DMS53 treated with DMSO at 0.1 percent for 48 hours (cell line): ENCODE measurements around the gene ZNF594.
"Not testable (repeated sequence)": the region's sequence is repeated elsewhere in the genome, so short reads cannot be mapped to it uniquely, and the experiment has no call there.

Experiments used
- DNase-seq: peaks from one replicate; lab custom pipeline; 2025; ENCODE audit not compliant: unreplicated experiment; lab: John Stamatoyannopoulos, UW

The ZNF594 gene

DNA sequence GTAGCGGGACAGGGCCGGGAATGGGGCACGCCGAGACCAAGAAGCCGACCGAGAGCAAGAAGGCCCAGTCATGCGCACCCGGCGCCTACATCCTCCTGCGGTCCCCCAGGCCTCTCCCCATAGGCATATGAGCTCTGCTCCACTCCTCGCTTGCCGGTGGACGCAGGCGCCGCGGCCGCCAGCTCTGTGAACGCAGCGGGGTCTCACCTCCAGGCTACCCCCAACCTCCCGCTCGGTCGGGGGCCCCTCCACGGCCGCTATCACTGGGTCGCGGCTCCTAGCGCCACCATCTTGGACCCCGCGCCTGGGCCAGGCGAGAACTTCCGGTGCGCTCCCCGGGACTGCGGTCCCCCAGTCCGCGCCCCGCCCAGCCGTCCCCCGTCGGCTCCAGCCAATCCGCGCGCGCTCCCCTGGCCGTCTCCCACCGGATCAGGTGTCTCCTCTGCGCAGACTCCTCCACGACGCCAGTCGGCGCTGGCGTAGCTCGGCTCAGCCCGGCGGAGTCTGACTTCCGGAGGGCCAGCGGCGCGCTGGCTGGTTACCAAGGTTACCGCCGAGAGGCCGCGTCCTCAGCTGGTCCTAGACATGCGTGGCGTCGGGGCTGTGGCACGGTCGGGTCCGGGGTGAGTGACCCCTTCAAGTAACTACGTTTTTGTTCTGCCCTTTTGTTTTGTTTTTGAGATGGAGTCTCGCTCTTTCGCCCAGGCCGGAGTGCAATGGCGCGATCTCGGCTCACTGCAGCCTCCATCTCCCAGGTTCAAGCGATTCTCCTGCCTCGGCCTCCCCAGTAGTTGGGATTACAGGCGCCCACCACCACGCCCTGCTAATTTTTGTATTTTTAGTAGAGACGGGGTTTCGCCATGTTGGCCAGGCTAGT is at the start of gene ZNF594:
TSS of gene ZNF594 (minus strand) at position 328 of the 877 bp plus-strand sequence. CDS start 7,612 bp downstream, outside the sequence.
- DNase-seq, result peak; percentile 72

DNA sequence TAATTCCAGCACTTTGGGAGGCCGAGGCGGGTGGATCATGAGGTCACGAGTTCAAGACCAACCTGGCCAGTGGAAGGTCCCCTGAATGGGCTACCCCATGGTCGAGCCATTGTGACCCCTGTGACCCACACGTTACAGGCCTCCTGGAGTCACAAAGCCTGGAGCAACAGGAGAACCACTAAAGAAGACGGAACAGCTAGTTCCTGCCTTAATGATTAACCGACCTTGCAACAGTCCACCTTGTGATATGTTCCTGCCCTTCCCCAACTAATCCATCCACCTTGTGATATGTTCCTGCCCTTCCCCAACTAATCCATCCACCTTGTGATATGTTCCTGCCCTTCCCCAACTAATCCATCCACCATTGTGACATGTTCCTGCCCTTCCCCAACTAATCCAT is 48.1 kb upstream of the ZNF594 start:
- DNase-seq, result not testable (repeated sequence)

DNA sequence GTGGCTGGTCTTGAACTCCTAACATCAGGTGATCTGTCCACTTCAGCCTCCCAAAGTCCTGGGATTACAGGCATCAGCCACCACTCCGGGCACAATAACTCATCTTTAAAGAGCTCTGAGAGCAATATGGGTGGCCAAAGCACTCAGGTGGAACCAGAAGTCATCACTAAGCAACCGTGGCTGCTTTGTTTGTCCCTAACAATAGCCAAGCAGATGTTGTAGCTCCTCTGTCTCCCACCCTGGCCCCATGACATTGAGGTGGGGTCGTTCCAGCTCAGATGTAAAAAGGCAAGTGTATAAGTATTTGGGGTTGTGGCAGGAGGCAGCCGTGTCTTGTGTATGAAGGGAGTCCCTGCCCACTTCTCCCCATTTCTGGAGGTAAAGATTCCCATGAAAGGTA is 46.7 kb upstream of the ZNF594 start:
- no peak for DNase-seq

DNA sequence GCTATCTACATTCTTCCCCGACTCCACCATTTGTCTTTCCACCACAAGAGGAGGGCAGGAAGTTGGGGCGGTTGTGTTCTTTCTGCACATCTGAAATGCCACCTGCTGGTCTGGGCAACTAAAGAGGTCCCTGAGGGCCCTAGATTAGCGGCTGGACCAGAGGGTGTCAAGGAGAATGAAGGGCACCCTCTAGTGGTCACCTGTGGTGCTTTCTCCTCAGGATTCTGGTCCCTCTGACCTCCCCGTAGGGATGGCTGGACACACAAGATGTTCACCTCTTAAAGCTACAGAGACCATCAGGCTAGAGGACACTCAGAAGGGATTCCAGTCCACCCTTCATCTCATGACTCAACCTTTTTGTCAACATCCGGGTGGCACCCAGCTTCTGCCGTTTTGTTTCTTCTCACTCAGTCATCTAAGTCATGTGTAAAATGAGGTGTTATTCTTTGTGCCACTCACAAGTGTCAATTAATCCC is 45.9 kb upstream of the ZNF594 start:
- peak; percentile 88 for DNase-seq

DNA sequence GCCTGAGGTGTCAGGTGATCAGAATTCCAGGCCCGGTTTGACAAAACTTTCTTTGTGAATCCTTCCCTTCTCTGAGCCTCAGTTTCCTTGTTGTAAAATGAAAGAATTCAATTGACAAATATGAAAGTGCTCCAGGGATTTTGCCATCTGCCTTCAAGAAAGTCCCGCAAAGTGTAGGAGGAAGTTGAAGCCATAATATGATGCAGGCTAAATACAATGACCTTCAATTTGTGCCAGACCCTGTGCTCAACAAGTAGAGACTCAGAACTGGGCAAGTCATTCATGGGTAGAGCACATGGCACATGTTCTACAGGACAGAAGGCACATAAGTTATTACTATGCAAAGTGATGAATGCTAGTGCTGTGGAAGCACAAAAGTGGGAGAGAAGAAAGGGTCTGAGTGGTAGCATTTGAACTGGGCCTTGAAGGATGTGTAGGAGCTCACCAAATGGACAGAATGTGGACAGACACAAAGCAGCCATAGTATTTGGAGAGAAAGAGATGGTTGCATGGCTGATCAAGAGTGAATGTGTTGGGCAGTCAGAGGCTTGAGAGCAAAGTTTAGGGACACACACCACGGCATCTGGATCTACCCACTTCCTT is 45.4 kb upstream of the ZNF594 start:
- DNase-seq, result no peak

DNA sequence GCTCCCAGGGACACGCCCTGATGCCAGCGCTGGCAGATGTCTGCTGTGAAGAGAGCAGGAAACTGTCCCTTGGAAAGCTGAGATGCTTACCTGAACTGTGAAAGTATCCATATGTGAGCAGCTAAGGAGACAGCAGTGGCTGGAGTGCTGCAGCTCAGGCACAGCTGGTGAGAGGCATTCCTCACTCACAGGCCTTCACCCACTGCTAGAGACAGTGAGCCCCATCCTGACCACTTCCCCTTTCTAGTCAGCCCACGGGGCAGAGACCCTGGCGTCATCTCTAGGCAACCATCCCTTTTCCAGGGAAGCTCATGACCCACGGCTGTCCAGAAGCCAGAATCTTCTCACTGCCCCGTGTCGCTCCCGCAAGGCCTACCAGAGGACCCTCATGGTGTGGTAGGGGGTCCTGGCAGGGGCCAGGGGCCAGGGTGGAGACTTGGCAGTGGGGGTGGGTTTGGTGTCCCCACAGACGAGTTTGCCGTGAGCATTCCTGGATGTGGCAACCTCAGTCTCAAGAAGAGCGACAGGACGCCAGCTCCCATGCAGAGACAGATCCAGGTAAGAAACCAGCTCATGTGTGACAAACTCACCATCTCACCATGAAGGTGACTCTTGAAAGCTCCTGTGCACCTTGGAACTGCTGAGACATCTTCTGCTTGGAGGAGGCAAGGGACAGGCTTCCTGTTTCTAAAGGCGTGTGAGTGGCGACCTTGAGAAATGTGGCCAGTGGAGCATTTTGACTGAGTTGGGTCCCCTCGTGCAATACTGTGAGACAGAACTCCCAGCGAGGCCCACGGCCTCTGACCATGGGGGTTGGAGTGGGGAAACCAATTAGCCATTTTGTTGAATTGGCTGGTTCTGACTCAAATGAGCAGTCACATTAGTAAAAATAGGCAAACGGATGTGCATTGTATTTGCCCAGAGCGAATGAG is 43.2 kb upstream of the ZNF594 start, which contains the start of gene SCIMP:
TSS of gene SCIMP (minus strand) at position 216 of the 932 bp plus-strand sequence. CDS start at position 111, 105 bp downstream.
- DNase-seq, result no peak

DNA sequence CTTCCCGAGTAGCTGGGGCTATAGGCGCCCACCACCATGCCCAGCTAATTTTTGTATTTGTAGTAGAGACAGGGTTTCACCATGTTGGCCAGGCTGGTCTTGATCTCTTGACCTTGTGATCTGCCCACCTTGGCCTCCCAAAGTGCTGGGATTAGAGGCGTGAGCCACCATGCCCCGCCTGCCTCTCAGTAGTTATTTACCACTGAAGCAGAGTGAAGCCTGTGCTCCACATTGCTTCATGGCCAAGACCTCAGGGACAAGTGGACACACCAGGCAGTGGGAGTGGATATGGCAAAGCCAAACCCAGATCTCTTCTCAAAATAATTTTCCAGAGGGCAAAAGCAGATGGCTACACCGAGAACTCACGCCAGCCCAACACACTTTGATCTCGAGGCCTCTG is 41.8 kb upstream of the ZNF594 start:
- DNase-seq, result not testable (repeated sequence)

DNA sequence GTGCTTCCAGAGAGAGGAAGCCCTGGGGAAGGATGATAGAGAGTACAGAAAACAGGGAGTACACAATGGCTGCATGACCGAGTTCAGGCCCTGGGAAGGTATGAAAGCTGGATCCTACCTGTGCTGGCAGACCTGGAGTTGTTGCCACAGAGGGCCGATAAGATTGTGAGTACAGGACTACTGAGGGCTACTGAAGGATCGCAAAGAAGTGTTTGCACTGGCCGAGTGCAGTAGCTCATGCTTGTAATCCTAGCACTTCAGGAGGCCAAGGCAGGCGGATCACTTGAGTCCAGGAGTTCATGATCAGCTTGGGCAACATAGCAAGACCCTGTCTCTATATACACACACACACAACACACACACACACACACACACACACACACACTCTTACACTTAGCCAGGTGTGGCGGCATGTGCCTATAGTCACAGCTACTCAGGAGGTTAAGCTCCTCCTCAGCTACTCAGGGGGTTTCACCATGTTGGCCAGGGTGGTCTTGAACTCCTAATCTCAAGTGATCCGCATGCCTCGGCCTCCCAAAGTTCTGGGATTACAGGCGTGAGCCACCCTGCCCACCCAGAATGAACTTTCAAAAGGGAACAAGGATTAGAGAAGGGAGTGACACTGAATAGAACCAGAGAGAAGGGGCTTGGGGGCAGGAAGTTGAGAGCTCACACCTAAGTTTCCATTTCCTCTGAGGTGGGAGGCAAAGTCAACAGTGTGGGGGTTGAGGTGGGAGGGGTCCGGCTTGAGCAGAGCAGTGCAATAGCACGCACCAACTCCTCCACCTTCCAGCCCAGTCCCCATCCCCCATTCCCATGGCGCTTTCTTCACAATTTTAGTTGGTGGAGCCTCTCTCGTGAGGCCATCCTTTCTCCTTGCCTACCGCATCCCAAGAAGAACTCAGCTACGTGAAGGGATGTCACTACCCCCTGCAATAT is 35.5 kb upstream of the ZNF594 start:
- DNase-seq, result no peak

DNA sequence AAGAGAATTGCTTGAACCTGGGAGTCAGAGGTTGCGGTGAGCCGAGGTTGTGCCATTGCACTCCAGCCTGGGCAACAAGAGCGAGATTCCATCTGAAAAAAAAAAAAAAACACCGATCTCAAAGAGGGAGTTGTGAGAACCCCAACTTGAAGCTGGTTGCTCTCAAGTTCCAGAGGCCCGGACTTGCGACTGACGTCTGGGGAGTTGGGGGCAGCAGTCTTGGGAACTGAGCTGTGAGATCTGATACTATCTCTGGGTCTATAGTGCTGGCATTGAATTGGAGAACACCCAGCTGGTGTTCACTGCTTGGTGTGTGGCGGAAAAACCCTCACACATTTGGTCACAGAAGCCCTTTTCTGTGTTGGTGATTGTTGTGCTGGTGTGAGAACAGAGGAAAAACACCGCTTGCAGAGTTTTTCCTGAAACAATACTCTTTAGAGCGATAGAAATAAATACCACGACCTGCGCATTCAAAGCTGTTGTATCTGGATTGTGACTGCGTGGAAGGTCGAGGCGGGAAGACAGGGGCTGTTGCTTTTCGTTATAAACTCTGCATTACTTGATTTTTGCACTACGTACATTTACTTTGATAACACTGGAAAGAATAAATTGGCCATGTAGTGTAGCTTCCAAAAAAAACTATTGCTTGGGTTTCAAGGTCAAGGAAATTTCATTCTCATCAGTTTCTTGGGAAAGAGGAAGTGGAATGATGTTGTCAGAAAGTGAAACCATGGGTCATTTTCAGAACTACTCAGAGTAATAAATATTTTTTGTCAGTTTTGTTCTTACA is 34.2 kb upstream of the ZNF594 start:
- no peak for DNase-seq

DNA sequence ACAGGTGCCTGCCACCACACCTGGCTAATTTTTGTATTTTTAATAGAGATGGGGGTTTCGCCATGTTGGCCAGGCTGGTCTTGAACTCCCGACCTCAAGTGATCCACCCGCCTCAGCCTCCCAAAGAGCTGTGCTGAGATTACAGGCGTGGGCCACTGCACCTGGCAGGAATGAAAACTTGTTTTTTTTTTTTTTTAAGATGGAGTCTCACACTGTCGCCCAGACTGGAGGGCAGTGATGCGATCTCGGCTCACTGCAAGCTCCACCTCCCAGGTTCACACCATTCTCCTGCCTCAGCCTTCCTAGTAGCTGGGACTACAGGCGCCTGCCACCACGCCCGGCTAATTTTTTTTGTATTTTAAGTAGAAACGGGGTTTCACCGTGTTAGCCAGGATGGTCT is 30.2 kb upstream of the ZNF594 start:
- not testable (repeated sequence) for DNase-seq

DNA sequence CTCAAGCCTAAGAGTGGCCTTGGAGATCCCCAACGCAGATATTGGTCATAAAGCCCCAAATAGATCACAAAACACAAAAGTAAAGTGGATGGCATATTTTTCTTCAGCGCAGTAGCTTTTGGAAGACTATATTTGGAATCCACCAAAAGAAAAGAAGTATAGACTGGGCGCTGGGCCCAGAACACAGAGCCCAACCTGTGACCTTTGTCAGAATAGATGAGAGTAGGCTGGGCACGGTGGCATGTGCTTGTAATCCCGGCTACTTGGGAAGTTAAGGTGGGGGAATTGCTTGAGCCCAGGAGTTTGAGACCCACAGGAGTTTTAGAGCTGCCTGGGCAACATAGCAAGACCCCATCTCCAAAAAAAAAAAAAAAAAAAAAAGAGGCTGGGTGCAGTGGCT is 28.4 kb upstream of the ZNF594 start:
- DNase-seq, result no peak

DNA sequence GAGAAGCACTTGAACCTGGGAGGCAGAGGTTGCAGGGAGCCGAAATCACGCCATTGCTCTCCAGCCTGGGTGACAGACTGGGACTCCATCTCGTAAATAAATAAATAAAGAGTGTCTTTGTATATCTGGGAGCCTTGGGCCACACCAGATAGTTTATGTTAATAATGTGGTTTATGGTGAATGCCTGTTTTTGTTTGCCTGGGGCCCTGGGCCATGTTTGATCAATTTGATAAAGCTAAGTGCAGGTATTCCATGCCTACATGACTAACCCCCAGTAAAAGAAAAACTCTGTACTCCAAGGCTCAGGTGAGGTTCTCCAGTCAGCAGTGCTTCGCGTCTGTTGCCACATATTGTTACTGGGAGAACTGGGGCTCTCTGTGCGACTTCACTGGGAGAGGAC is 27.9 kb upstream of the ZNF594 start:
- DNase-seq, result no peak

DNA sequence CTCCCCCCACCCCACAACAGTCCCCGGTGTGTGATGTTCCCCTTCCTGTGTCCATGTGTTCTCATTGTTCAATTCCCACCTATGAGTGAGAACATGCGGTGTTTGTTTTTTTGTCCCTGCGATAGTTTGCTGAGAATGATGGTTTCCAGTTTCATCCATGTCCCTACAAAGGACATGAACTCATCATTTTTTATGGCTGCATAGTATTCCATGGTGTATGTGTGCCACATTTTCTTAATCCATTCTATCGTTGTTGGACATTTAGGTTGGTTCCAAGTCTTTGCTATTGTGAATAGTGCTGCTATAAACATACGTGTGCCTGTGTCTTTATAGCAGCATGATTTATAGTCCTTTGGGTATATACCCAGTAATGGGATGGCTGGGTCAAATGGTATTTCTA is 25.9 kb upstream of the ZNF594 start:
- DNase-seq, result not testable (repeated sequence)

DNA sequence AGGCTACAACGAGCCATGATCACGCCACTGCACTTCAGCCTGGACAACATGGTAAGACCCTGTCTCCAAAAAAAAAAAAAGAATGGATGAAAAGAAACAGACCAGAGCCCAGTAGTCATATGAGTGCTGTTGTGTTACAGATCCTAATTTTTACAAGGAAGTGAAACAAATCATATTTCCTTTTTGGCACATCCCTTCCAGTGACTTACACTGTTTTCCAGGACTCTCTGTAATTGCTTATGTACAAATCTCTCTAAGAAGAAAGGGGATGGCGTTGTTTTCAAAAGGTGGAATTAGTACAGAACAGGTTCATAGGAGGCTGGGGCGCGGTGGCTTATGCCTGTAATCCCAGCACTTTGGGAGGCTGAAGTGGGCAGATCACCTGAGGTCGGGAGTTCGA is 19.8 kb upstream of the ZNF594 start:
- no peak for DNase-seq

DNA sequence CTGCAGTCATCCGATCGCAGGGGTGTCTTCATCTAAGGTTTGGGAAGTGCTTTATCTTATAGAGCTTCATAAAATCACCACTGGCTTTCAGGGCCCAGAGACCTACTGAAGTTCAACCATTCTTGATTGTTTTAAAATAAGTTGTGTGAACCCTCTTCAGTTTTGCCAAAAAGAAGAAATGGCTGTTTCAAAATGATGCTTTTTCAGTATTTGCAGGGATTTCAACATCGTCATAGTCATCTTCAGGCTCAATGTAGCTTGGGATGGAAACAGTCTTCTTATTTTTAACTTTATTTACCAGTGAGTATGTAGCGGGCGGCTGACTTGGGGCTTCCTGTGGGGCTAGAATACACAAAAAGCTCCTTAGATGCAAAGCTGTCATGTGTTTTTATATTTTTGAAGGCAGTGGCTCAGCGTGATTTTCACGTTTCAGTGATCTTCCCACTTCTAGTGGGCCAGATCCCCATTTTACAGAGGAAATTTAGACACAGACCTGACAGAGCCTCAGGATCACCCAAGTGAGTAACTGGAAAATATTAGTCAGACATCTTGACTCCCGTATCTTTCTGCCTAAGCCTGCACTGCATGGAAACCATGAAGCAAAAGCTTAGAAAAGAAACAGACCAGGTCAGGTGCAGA is 19.1 kb upstream of the ZNF594 start:
- DNase-seq, result no peak

DNA sequence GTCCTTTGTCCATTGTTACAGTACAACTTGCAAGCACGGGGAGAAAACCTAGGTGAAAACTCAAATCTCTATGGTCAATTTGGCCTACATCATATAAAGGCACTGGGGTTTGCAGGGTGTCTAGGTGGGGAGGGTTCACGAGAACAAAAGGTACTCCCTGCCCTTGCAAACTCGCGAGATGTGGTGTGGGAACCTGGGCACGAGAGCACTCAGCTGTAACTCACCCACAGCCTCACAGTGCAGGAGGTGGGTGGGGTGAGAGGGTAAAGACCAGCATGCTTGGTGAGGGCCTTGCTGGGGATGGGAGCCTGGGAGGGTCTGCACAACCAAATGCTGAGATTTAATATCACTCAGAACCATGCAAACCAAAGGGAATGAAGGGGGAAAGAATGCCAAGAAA is 18.4 kb upstream of the ZNF594 start:
- DNase-seq, result no peak

DNA sequence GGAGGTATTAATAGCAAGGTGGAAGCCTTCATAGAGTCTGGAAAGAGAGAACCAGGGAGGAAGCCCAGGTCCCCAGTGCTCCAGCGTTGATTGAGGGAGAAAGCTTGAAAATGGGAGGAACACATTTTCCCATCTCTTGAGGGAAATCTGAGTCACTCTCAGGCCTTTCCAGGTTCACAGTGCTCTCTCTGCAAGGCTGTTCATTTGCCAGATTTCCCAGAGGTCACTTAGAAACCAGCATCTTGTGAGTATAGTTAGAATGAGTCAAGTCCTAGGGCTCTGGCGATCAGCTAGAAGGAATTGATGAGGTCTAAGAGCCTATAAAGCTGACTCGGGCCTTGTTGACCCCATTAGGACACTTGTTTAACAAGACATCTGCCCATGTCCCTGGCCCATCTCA is 17.7 kb upstream of the ZNF594 start:
- no peak for DNase-seq

DNA sequence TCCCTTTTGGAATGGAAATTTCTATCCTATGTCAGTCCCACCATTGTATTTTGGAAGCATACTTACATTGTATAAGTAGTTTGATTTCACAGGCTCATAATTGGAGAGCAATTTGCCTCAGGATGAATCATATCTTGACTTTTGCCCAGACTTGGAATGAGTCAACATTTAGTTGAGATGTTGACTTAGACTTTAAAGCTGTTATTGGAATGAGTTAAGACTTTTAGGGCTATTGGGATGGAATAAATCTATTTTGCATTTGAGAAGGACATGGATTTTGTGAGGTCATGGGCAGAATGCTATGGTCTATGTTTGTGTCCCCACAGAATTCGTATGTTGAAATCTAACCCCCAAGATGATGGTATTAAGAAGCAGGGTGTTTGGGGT is 12.2 kb upstream of the ZNF594 start:
- no peak for DNase-seq
